ENCODE results near the gene HERC6.
"Not testable (repeated sequence)": the region's sequence is repeated elsewhere in the genome, so short reads cannot be mapped to it uniquely, and the experiment has no call there.

HERC6 gene

GRCh38 chr4:88447371-88448095, 68.9 kb downstream of the HERC6 start:
- DNase-seq (ENCODE audit: low read depth): no peak

- not testable (repeated sequence) for DNase-seq (ENCODE audit: low read depth)
These were observed 69.6 kb downstream of the HERC6 start for GRCh38 chr4:88448211-88448765.

DNA sequence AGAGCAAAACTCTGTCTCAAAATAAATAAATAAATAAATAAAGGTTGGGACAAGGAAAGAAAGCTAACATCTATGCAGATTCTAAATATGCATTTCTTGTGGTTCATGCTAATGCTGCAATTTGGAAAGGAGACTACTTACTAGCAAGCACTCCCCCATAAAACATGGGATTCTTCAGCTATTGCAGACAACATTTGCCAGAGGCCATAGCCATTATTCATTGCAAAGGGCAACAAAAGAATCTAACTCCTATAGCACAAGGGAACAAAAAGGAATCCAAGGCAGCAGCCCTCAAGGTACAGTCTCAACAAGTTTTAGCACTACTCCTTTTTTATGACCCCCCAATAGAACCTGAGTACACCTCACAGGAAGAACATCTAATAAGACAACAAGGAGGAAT, 70.2 kb downstream of the HERC6 start:
- DNase-seq (ENCODE audit: low read depth): no peak

GRCh38 chr4:88449290-88449689, 70.6 kb downstream of the HERC6 start:
- no peak for DNase-seq (ENCODE audit: low read depth)

DNA sequence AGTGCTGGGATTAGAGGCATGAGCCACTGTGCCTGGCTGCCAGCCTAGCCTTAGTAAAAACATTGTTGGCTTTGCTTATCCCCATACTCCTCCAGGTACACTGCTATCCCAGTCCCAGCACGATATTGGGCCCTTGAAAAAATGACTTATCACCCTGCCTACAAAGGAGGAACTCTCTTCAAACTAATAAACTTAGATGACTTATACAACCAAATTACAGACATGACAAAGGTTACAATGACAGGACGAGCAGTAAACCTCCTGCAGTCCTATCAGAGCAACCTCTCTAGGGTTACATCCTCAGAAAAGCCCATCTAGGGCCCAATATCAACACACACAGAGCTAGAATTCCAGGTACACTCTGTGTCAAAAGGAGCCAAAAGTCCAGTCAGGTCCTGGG, 72.6 kb downstream of the HERC6 start:
- DNase-seq (ENCODE audit: low read depth): no peak

DNA sequence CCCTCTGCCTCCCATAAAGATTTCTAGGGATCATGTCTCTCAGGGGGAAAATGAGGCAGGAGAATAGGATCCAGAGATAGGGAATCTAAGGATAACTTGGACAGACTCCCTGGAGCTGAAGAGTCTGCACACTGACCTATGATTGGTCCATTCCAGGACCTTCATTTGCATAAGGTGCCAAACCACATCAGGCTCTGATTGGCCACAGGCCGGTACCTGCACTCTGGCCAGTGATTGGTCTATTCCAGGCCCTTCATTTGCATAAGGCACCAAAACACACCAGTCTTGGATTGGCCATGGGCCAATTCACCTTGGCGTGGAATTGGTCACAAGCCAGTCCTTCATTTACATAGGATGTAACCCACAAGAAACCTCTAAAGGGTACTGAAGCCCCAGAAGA, 74.3 kb downstream of the HERC6 start:
- DNase-seq (ENCODE audit: low read depth): no peak

- peak; percentile 88 for DNase-seq (ENCODE audit: low read depth)
These were observed 78.1 kb downstream of the HERC6 start, which contains the start of gene HERC5 for GRCh38 chr4:88456670-88457306. Gene HERC5, plus strand, starts transcription at chr4:88457119. Its CDS starts 151 bp downstream, at chr4:88457270.

- no peak for DNase-seq (ENCODE audit: low read depth)
These were observed 78.9 kb downstream of the HERC6 start for GRCh38 chr4:88457307-88458103.

- DNase-seq (ENCODE audit: low read depth): no peak
These were observed 79.6 kb downstream of the HERC6 start for GRCh38 chr4:88458104-88458740.

DNA sequence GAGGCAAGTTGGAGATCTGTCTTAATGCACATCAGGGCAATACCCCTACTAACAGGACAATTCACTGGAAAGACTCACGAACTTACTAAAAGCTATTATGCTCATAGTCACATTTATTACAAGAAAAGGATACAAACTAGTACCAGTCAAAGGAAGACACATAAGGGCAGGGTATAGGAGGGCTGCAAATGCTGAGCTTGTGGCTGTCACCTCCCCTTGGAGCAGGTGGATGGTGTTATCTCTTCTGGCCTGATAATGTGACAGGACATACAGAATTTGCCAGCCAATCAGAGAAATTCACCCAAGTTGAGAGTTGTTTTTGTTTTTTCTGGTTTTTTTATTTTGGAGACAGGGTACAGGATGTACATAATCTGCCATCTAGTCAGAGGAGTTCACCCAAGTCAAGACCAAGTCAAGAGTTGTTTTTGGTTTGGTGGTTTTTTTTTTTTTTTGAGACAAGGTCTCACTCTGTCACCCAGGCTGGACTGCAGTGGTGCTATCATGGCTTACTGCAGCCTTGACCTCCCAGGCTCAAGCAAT, 87.1 kb downstream of the HERC6 start:
- DNase-seq (ENCODE audit: low read depth): no peak

GRCh38 chr4:88467392-88467791, 88.7 kb downstream of the HERC6 start:
- no peak for DNase-seq (ENCODE audit: low read depth)

DNA sequence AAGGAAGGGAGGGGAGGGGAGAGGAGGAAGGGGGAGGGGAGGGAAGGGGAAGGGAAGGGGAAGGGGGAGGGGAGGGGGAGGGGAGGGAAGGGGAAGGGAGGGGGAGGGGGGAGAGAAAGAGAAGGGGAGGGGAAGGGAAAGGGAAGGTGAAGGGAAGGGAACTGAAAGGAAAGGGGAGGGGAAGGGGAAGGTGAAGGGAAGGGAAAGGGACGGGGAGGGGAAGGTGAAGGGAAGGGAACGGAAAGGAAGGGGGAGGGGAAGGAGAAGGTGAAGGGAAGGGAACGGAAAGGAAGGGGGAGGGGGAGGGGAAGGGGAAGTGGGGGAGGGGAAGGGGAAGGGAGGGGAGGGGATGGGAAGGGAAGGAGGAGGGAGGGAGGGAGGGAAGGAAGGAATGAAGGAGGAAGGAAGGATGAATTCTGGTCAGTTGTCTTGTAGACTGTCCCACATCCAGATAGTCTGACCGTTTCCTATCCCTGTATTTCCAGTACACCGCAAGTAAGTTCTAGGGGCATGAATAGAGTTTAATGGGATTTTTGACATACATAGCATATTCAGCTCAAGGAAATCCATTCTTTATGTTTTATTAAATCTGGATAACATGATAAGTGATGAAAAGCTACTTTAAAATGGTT, 98.7 kb downstream of the HERC6 start:
- peak; percentile 12 for DNase-seq (ENCODE audit: low read depth)

GRCh38 chr4:88478247-88478646, 99.6 kb downstream of the HERC6 start:
- DNase-seq (ENCODE audit: low read depth): no peak

GRCh38 chr4:88481537-88481936, 102.9 kb downstream of the HERC6 start:
- DNase-seq (ENCODE audit: low read depth): no peak

DNA sequence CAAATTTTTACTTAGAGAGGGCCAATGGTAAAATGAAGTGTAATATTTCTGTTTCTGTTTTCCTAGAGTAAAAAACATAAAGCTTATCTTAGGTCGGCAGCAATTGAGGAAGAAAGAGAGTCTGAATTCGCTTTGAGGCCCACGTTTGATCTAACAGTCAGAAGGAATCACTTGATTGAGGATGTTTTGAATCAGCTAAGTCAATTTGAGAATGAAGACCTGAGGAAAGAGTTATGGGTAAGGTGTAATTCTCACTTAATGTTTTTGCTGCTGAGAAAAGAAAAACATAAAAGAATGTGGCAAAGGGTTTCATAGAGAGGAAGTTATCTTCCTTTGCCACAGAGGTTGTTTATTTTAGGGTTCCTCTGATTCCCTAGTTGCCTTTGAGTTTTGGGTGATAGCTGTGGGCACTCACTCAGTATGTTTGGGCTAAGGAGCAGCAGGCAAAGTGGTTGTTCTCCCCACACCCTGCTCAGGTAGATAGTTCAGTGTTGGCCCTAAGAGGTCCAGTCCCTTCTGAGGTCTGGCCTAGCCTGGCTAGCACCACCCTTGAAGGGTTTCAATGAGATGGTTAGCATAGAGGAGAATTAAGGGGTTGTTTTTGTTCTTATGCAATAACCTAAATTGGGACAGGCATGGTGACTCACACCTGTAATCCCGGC, 110.6 kb downstream of the HERC6 start:
- no peak for DNase-seq (ENCODE audit: low read depth)
